GM04503 (cell line): ENCODE data around the gene TMEM258.

Experiments used
- DNase-seq: peaks from one replicate; pipeline ENCODE4 v3.0.0-alpha.2; 2012; ENCODE audit warnings: low read depth

Gene TMEM258

DNA sequence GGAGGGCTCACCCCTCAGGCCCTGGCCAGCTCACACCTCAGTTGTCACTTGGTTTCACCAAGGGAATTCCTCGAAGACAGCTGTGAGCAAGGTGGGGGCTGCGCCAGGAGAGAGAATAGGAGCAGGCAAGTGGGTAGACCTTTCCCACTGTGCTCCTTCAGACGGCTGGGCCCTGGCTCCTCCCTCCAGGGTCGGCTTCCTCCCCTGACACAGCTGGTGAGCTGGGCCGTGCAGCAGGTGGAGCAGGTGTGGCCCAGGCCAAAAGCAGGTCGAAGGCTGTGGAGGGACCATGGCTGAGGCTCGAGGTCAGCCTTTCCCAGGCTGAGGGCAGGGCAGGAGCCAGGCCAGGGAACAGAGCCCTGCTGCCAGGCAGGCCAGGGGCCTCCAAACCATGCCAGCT is 52.4 kb downstream of the TMEM258 start:
- DNase-seq = no peak

DNA sequence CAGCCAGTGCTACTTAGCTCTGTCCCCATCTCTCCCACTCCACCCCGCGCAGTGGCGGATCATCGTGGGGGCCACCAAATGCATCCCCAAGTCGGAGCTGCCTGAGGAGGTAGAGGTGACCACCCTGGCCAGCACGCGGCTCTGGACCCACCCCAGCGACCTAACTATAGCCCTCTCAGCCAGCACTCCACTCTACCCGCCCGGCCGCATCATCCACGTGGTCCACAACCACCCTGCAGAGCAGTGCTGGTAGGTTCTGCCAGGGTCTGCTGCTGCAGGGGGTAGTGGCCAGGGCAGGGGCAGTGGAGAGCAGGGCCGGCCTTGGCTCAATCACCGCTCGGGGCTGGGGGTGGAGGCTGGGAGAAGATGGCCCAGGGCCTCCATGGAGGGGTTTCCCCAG is 53.0 kb downstream of the TMEM258 start:
- DNase-seq = no peak
